HG02678 (cell line): ENCODE measurements around the gene DUSP3.
A peak's percentile ranks its signal among the peaks of the same experiment; 100 is the strongest.

Source experiments
- ATAC-seq: cut with Tn5 transposase; IDR thresholded peaks from one replicate; pipeline ENCODE4 v1.9.1; 2021; ENCODE audit warnings: mild to moderate bottlenecking, moderate library complexity; ENCODE audit not compliant: unreplicated experiment

DUSP3 gene

DNA sequence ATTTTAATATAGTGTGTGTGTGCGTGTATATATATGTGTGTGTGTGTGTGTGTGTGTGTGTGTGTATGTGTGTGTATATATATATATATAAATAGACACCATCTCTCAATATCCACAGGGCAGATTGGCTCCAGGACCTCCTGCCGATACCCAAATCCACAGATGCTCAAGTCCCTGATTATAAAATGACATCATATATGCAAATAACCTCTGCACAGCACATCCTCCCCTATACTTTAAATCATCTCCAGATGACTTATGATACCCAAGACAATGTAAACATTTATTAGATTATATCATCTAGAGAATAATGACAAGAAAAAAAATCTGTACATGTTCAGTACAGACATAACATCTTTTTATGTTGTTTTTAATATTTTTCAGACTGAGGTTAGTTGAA, 7.8 kb downstream of the DUSP3 start:
- ATAC-seq: no peak

DNA sequence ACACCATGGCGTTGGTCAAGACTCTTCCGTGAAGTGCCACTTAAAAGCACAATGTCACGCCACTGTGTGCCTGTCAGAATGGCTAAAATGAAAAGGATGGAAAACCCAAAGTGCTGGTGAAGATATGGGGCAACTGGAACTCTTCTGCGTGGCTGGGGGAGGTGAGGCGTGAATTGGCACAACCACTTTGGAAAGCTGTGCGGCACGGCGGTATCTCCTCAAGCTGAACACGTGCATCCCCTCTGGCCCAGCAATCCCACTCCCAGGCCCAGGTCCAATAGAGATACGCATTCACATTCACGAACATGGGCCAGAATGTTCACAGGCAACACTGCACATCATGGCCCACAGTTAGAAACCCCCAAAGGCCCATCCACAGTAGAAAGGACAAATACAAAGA, 8.9 kb downstream of the DUSP3 start:
- ATAC-seq: no peak

DNA sequence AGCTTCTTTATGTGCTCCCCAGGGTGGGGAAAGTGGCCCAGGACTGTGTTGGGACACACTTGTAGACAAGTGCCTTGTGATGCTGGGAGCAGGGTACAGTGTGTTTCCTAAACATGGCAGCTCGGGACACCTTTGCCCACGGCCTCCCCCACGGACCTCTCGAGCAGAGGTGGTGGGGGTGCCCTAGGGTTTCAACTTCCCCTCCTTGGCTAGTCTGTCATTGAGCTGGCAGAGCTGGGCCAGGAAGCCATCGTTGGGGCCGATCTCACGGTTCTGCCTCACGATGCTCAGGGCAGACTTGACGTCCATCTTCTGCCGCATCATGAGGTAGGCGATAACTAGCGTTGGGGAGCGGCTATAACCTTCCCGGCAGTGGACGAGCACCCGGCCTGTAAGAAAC, 9.4 kb downstream of the DUSP3 start:
- no peak for ATAC-seq

DNA sequence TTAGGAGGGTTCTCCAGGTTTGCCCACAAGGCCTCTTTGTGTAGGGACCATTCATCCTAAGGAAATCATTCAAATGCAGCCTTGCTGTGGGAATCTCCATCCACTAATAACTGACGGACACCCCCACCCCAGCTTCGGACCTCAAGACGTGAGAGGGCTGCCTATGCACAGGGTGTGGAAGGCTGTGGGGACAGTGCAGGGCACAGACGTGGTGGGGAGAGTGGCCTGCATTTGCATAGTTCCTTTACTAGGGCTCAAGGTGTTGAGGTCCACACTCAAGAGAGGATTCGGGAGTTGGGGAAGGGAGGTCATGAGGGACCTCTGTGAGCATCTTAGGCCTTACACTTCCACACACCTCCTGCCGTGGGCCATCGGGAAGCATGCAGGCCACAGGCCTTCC, 9.8 kb downstream of the DUSP3 start:
- ATAC-seq: no peak

DNA sequence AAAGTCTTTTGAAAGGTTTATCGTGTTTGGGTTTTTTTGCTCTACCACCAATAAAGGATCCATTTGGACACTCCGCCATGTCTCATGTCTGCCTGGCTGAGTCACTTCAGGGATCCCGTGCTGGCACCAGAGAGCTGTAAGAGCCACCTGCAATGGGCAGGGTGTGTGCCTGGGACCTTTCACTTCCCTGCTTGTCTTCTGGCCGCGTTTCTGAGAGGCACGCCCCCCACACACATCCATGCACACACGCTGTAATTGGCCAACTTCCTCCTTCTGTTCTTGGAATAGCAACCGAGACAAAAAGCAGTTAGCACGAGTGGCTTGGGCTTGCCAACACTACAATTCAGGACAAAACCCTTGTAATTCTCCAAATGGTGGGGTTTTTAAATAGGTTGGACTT, 10.4 kb downstream of the DUSP3 start:
- no peak for ATAC-seq

DNA sequence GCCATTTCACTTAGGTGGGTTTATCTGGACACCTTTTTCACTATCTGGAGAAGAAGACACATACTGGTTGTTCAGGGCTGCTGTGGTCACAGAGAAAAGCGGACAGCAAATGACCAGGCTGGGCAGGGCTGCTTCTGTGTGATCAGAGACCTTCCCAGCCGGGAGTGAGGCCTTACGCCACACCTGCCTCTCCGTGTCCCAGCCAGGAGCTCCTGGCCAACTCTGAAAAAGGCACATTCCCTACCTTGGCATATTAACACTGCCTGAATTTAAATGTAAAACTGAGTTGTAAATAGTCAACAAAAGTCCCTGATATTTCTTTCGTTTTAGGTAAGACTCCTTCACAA, 11.1 kb downstream of the DUSP3 start:
- ATAC-seq: no peak

DNA sequence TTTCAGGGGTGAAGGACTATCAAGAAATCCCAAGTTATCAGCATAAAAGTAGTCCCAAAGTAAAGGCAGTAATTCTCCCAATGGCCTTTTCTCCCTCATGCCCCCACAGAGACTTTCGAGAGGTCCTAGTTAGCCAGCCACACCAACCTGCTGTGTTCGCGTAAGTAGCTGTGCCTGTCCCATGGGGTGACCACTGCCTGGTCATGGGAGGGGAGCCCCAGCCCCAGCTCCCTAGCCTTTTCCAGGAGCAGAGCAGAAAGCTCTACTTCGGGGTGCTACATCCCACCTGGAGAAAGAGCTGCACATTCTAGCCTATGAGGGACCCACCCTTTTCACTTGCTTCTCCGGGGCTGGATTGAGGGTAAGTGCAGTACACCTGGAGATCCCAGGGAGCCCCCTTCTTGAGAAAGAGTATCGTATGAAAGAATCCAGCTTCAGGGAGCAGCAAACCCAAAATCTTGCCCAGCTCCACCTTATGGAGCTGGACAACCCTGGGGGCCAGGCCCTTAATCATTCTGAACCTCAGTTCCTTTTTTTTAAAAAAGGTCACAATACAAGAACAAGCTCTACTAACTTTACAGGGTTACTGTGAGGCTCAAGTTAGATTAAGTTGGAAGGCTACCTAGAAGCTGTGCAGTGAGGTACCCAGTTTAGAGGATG, 11.6 kb downstream of the DUSP3 start:
- no peak for ATAC-seq

DNA sequence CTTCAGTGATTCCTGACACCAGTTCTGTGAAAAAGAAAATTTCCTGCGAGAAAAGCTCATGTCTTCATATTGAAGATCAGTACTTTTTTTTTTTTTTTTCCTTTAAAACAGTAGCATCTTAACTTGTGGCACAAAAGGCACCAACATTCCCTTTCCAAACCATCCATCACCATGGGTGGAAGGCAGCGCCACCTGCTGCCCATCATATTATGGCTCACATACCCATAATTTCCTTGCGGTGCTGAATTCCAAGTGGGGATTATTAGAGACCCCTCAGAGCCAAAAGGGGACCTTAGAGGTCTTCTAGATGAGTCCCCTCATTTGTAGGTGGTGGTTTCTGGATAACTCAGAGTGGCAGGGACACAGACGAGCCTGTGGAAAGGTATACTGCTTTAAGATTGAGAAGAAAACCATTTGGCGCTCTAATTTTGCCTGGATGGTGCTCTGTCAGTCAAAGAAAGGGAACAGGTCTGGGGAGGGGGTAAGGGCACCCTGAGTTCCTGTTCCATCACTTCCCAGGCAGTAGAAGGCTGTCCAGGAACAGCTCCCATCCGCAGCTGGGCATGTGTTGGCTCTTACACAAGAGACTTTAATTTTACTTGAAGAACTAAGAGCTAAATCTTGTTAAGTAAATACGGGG, 12.2 kb downstream of the DUSP3 start:
- ATAC-seq: no peak

DNA sequence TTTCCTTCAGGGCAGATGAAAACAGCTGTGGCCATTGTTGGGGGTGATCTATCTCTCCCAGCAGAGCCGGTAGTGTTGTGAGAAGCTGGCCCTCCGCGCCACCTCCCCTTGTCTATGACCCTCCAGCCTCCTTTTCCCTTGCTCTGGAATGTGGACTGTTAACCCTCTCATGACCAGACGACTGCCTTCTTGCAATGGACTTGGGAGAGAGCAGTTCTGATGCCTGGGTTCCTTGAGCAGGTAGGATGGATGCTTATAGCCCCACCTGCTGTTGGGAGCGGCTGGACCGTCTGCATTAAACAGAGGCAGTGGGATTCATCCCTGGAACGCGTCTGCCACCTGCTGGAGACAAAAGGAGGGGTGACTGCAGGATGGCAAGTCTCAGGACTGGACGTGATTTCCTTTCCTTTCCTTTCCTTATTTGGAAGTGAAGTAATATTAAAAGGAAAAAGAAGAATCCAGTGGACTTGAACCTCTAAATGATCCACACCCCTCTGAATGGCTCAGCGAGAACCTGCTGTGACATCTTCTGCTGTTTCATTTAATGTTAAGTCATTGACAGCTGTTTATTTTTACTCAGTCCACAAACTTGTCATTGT, 18.4 kb downstream of the DUSP3 start:
- peak; percentile 62 for ATAC-seq

DNA sequence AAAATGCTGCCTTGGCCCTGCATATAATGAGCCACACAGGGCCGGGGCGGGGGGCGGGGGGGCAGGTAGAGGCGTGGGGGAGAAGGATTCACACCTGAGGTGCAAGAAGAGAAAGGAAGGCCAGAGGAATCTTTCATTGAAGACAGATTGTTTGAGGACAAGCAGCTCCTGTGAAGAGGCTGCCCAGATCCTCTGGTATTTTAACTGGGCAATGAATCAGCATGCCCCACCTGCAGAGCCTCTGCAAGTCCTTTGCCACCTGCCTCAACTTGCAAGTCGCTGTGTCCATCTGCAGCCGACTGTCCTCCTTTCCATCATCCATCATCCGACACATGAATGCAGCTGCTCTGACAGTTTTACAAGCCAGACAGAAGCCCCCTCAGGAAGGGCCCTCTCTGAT, 18.9 kb downstream of the DUSP3 start:
- ATAC-seq: no peak

DNA sequence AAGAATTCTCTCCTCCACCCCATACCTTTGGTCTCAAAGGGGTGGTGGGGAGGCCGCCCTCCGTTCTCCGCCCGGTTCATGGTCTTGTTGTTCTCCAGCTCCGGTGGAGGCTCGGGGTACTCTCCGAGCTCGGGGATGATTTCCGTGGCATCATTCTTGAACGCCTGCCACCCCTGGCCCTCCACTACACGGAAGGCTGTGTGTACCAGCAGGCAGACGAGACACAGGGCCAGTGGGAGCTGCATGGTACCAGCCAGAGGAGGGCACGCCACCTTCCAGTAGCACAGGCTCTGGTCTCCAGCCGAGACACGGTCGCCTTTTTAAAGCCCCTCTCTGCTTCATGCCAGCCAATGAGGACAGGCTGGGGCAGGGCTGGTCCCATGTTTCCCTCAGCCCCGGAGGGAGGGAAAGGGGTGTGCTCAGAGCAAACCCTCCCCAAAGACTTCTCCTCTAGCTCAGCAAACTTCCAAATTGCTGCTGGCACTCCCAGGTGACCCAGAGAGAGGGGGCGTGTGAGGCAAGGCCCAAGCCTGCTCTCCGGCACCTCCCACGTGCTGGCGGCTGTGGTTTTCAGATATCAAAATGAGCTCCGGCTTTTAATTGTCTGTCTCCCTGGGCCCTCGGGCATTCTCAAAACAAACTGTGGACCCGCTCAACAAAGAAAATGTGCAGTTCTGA, 20.1 kb downstream of the DUSP3 start, which contains the start of gene SOST:
TSS of gene SOST (minus strand) at position 295 of the 678 bp plus-strand sequence. CDS start at position 245, 50 bp downstream.
- no peak for ATAC-seq

DNA sequence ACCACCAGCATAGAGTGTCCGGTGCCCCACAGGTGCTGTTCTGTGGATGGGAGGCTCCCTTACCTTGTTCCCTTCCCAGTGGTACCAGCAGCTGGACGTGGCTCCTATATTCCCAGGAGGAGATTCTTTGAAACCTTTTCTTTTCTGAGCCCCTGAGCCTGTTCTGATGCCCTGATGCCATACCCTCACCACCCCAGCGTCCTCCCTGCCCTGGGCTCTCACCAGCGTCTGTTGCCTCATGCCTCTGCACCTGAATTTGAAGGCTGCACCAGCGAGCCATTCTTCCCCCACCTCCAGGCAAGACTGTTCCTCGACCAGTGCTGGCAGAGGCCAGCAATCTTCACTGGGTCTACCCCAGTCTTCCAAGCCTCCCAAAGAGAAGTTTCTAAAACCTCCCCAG, 20.7 kb downstream of the DUSP3 start:
- ATAC-seq: no peak

DNA sequence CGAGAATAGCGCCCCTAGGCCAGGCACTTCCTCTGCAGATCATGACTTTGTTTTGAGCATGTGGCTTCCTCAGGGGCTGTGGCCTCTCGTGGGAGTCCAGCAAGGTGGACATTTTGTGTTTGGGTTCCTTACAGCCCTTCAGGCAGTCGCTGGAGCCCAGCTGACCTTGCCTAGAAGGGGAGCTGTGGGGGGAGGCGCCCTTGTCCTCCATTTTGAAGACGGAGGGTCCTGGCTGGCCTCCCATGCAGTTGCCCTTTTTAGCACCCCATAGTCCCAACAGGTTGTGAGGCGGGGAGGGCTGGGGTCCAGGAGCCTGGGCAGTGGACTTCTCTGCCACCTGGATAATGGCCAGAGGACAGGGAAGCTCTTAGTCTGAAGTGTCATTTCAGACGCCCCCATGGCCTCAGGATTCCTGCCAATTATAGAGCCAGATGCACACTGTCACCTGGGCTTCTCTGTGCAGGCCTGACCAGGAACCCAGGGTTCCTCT, 21.6 kb downstream of the DUSP3 start:
- no peak for ATAC-seq

DNA sequence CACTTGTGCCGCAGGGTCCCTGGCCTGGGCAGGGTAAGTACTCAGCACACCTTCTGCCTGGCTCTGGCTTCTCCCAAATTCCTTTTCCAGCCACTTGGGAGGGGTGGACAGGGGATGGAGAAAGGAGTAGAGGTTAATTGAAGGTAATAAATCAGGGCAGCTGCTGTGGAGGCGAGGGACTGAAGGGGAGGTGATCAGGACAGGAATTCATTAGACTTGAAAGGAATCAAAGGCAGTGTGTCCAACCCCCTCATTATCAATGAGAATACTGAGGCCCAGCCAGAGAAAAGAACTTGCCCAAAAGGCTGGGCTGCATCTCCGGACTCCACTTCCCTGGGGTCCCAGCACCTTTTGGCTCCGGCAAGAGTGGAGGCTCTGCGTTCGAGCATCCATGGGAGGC, 22.6 kb downstream of the DUSP3 start:
- no peak for ATAC-seq

DNA sequence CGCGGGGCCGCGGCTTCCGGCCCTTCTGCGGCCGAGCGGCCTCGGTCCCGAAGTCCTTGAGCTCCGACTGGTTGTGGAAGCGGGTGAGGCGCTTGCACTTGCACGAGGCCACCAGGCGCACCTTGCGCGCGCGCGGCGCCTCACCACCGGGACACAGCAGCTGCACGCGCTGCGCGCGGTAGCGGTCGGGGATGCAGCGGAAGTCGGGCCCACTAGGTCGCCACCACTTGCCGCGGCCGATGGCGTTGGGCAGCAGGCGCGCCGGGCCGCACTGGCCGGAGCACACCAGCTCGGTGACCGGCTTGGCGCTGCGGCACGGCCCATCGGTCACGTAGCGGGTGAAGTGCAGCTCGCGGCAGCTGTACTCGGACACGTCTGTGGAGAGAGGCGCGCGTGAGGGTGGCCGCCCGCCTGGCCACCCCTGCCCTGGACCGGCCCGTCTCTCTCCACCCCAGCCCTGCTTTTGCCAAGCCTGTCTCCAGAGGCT, 23.3 kb downstream of the DUSP3 start:
- no peak for ATAC-seq

DNA sequence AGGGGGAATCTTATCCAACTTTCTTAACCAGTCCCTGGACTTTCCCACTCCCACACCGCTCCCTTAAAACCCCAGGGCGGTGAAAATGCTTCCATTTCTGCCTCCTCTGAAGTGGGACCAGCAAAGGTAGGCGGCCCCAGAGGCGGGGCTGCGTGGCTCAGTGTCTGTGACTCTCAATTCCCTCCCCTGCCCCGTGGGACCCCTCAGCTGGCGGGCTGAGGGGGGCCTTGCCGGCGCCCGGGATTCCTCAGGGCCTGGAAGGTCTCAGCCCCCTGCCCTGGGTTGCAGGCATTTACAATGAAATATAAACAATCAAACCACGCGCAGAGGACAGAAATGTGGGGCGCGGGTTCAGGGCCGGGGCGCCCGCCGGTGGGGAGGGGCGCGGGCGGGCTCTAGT, 23.8 kb downstream of the DUSP3 start:
- ATAC-seq: no peak

DNA sequence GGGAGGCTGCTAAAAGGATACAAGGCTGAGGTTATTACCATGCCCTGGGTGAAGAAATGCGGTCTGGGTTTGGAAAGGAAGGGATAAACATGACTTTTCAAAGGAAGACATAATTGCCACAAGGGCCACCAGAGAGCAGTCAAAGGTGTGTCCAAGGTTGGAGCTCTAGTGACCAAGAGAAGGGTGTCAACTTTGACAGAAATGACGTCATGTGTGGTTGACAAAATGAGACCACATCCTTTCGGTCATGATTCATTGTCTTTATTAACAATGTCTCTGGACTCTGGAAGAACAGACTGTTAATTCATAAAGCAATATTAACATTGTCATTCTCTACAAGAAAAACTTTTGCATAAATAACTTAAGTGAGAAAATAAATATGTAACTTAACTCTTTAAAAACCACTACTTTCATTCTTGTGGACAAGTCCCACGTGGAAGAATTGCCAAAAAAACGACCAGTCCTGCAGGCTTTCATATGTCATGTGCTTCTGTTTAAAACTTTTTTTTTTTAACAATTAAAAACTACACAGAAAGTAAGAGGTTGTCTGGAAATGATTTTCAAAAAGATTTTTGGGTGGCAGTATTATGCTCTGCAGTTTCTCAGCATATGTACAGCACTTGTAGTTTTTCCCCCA, 25.2 kb downstream of the DUSP3 start:
- ATAC-seq: no peak

DNA sequence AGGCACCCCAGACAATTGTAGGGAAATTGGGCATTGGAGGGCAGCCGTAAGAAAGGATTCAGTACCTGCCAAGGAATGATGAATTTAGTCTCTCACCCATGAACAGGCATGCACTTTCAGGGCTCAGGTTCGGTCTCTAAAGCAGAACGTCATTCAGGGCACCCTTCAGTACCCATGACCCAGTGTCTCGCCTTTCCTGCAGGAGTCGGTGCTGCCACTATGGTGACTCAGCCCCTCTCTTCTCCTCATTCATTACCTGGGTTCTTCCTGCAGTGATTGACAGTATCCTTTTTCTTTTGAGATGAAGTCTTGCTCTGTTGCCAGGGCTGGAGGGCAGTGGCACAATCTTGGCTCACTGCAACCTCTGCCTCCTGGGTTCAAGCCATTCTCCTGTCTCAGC, 28.6 kb downstream of the DUSP3 start:
- no peak for ATAC-seq

DNA sequence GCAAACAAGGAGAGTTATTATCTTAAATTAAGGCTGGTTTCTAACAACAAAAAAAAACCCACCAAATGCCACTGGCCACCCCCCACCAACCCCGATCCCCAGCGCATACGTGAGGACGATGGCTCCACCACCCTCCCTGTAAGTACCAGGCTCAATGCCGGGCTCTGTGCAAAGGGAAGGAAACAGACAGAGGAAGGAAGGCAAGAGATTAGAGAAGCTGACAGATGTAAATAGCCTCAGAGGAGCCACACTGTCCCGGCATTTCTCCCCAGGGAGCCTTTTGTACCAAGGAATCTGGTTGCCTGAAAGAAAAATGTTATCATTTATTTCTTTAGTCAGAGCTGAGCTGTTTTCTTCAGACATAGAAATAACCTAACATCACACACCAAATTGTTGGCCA, 33.2 kb downstream of the DUSP3 start:
- no peak for ATAC-seq

DNA sequence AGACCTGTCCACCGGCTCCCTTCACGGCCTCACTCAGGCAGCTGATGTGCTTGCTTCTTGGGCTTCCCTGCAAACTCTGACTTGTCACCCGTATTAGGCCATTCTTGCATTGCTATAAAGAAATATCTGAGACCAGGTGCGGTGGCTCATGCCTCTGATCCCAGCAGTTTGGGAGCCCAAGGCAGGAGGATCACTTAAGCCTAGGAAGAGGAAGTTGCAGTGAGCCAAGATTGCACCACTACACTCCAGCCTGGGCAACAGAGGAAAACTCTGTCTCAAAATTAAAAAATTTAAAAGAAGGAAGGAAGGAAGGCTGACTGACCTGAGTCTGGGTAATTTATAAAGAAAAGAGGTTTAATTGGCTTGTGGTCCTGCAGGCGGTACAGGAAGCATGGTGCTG, 37.1 kb downstream of the DUSP3 start:
- no peak for ATAC-seq

DNA sequence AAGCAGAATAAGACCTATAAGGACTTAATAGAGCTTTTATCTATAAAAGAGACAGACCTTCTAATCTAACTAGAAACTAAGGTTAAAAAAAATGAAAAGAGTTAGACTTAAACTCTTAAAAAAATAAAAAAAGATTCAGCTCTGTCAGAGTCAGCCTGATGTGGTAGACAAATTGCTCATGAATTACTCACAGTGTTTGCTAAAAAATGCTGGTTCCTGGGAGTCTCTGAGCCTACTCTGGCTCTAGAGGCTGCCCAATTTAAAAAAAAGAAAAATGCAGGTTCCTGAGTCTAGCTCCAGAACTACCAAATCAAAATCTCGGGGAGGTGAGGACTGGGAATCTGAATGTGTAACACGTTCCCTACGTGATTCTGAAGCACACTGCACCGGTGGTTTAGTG, 38.2 kb downstream of the DUSP3 start:
- ATAC-seq: no peak
